Activated B cell treated with CpG ODN at 0.5 μM for 24 hours (primary cell): ENCODE data around the gene ALKAL2. TPM values are rescaled to one million over a fixed set of nuclear protein-coding genes. Genes with fewer than 3 reads are reported as not detected.

Experiments
- ATAC-seq: fragments of 200-7000 bp; cut with Tn5 transposase; one replicate; pipeline ENCODE4 v1.10.0; 2021; ENCODE audit warnings: low read depth, mild to moderate bottlenecking, moderate library complexity
- CTCF ChIA-PET: fragments of 350-600 bp; sonication (Branson Sonifier 250); formaldehyde crosslinking; loops from one replicate; lab custom pipeline; 2021; ENCODE audit warnings: antibody characterized with exemption; lab: Charles Lee
- POLR2A ChIA-PET: fragments of 350-600 bp; sonication (Branson Sonifier 250); formaldehyde crosslinking; loops from one replicate; lab custom pipeline; 2021; ENCODE audit warnings: antibody characterized with exemption; lab: Charles Lee
- DNase-seq: peaks from one replicate; pipeline ENCODE4 v3.0.0; 2022
- H3K27ac Mint-ChIP-seq: one replicate; pipeline ENCODE4 v1.8.0; 2020; ENCODE audit warnings: mixed read lengths
- H3K27me3 Mint-ChIP-seq: one replicate; pipeline ENCODE4 v1.8.0; 2021; ENCODE audit warnings: mixed read lengths
- H3K36me3 Mint-ChIP-seq: one replicate; pipeline ENCODE4 v1.8.0; 2021; ENCODE audit warnings: low read depth, mixed read lengths
- H3K4me1 Mint-ChIP-seq: one replicate; pipeline ENCODE4 v1.8.0; 2021; ENCODE audit warnings: mixed read lengths
- H3K4me3 Mint-ChIP-seq: one replicate; pipeline ENCODE4 v1.8.0; 2020; ENCODE audit warnings: mild to moderate bottlenecking, mixed read lengths
- H3K9me3 Mint-ChIP-seq: one replicate; pipeline ENCODE4 v1.8.0; 2020; ENCODE audit warnings: mixed read lengths
- CTCF ChIP-seq: fragments of 200-600 bp; IDR thresholded peaks from one replicate; pipeline ENCODE4 v1.8.0; 2022; ENCODE audit warnings: antibody characterized with exemption, mild to moderate bottlenecking
- intact Hi-C: fragments of 100-400 bp; cut with micrococcal nuclease; formaldehyde crosslinking; loops from one replicate; pipeline ENCODE4 v1.15.1; 2024
- total RNA-seq: library from RNA; stranded (reverse); gene quantifications from 2 replicates; pipeline ENCODE4 v1.2.3, GENCODE V29; 2022

ALKAL2 gene
- total RNA-seq, 1 donor from 2014 or later = not detected

GRCh38 chr2:290090-290722 is 2.3 kb upstream of the ALKAL2 start:
- H3K36me3 Mint-ChIP-seq = no peaks in the 10 kb centered on the region
- ATAC-seq (peak; percentile 55), DNase-seq (no peak)
- intact Hi-C loops = loop anchor here (1.0 kb wide), 1 partner anchor 44 kb away; no protein-coding TSS in a partner anchor
- ChIA-PET CTCF (interaction anchor here (0.7 to 2.2 kb wide), 3 partner anchors 43 to 360 kb away, joined by 3 to 23 read pairs (median 3); no protein-coding TSS in a partner anchor), POLR2A (no interaction called here)
- peaks cover 17% of the 10 kb centered on the region for H3K4me1 Mint-ChIP-seq
- no peaks in the 10 kb centered on the region for H3K9me3 Mint-ChIP-seq
- H3K27ac Mint-ChIP-seq = no peak overlapping the region
- peak overlapping the region; percentile 67 for H3K4me3 Mint-ChIP-seq
- peaks cover 22% of the 10 kb centered on the region for H3K27me3 Mint-ChIP-seq
- no peak for TF ChIP-seq CTCF

- ChIA-PET CTCF (interaction anchor here (1.0 to 2.2 kb wide), 2 partner anchors 43 to 52 kb away, joined by 3 to 23 read pairs; no protein-coding TSS in a partner anchor), POLR2A (interaction anchor here (0.7 kb wide), 1 partner anchor 175 kb away, joined by 4 read pairs; no protein-coding TSS in a partner anchor)
- H3K9me3 Mint-ChIP-seq = no peaks in the 10 kb centered on the region
- ATAC-seq = no peak
- intact Hi-C loops = loop anchor here (1.0 kb wide), 1 partner anchor 43 kb away; no protein-coding TSS in a partner anchor
- no peaks in the 10 kb centered on the region for H3K36me3 Mint-ChIP-seq
- peaks cover 17% of the 10 kb centered on the region for H3K4me1 Mint-ChIP-seq
- H3K4me3 Mint-ChIP-seq = peak overlapping the region; percentile 67
- no peak for TF ChIP-seq CTCF
- no peak for DNase-seq
- H3K27me3 Mint-ChIP-seq = peaks cover 22% of the 10 kb centered on the region
- no peak overlapping the region for H3K27ac Mint-ChIP-seq
These were observed 1.6 kb upstream of the ALKAL2 start for GRCh38 chr2:289362-290089.

- Mint-ChIP-seq H3K27me3 (peaks cover 22% of the 10 kb centered on the region), H3K9me3 (no peaks in the 10 kb centered on the region), H3K4me1 (peaks cover 17% of the 10 kb centered on the region), H3K27ac (no peak overlapping the region), H3K36me3 (no peaks in the 10 kb centered on the region), H3K4me3 (peak overlapping the region; percentile 32)
- no peak for DNase-seq
- ChIA-PET POLR2A (interaction anchor here (0.7 kb wide), 2 partner anchors 12 to 175 kb away, joined by 4 to 5 read pairs; no protein-coding TSS in a partner anchor), CTCF (interaction anchor here (2.2 kb wide), 1 partner anchor 42 kb away, joined by 23 read pairs; no protein-coding TSS in a partner anchor)
- TF ChIP-seq CTCF = no peak
- intact Hi-C loops = no loop called here
- no peak for ATAC-seq
These were observed 969 bp upstream of the ALKAL2 start for GRCh38 chr2:288758-289361.

GRCh38 chr2:287471-287885 is 413 bp downstream of the ALKAL2 start:
- ChIA-PET POLR2A (interaction anchor here (0.7 kb wide), 1 partner anchor 39 kb away, joined by 9 read pairs; no protein-coding TSS in a partner anchor), CTCF (no interaction called here)
- no peak for DNase-seq
- intact Hi-C loops = no loop called here
- H3K4me1 Mint-ChIP-seq = peaks cover 17% of the 10 kb centered on the region
- peaks cover 22% of the 10 kb centered on the region for H3K27me3 Mint-ChIP-seq
- H3K36me3 Mint-ChIP-seq = peaks cover 10% of the 10 kb centered on the region
- no peaks in the 10 kb centered on the region for H3K9me3 Mint-ChIP-seq
- no peak for TF ChIP-seq CTCF
- ATAC-seq = peak; percentile 69
- H3K27ac Mint-ChIP-seq = no peak overlapping the region
- peak overlapping the region; percentile 55 for H3K4me3 Mint-ChIP-seq
